Stimulated activated CD8-positive, alpha-beta memory T cell treated with anti-CD3 and anti-CD28 coated beads, Interleukin-7, amount 100 ng/mL, for 24 hours (primary cell): ENCODE measurements around the gene PPP2R5A.
"Not testable (repeated sequence)": the region's sequence is repeated elsewhere in the genome, so short reads cannot be mapped to it uniquely, and the experiment has no call there.

Experiments used
- DNase-seq: peaks from one replicate; pipeline ENCODE4 v3.0.0-alpha.2; 2020; ENCODE audit warnings: low read depth

The PPP2R5A gene

DNA sequence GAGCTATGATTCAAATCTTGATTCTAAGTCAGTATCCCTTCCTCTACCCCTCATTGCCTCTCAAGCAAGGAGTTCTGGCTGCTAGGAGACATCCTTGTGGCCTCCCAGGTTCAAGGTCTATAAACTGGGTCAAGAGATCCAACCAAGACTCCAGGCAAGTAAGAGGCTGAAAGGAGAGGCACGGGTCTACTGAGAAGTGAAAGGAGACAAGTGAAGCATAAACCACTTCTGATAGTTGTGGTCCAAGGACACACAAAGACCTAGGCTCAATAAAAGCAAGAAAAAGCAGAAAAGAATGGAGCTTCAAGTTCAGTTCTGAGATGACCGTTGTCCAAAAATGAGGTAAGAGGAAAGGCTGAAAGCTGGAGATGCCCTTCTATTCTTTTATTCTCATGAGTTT lies 17.8 kb upstream of the PPP2R5A start:
- DNase-seq = no peak

DNA sequence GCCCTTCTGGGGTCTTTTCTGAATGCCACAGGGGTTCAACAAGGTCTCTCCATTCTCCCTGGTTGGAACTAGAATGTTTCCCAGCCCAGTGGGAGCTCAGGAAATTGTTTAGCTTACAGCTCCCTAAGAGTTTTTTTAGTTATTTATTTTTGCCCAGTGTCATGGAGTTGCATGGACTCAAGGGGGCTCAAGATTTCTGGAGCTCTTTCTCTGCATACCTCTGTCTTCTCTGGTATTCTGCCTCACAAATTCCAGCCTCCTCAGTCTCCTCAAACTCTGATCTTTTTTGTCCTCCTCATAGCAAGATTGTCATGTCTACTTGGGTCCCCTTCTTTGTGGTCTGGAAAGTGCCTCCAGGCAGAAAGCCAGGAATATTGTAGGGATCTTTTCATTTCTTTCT lies 15.9 kb upstream of the PPP2R5A start:
- no peak for DNase-seq

DNA sequence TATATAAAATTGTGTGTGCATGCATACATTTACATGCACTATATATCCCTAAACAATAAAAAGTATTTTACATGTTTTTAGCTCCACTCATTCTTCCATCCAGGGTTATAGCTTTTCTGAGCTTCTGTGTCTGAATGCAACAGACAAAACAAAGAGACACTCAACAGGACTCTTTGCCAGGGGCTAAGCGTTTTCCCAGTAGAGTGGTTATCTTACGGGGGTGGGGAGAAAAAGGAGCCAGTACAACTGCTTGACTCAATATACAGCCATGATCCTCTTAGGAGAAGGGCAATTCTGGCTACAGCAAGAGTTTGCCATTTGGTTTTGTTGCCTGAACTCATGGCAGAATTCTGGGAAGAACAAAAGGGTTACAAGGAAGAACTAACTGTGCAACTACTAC lies 14.6 kb upstream of the PPP2R5A start:
- DNase-seq = no peak

DNA sequence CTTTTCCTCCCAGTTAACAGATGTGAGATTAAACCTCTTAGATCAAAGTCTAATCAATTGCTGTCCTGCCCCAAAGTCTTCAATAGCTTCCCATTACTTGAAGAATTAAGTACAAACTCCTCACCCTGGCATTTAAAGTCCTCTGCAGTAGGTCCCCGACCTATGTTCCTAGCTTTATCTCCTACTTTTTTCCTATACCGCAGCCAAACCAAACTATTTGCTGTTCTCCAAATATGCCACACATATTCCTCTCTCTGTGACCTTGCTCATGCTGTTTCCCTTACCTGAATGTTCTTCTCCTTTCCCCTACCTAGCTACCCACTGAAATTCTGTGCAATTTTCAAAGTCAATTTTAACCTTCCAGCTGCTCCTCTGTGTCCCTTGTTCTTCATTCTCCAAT lies 14.0 kb upstream of the PPP2R5A start:
- no peak for DNase-seq

DNA sequence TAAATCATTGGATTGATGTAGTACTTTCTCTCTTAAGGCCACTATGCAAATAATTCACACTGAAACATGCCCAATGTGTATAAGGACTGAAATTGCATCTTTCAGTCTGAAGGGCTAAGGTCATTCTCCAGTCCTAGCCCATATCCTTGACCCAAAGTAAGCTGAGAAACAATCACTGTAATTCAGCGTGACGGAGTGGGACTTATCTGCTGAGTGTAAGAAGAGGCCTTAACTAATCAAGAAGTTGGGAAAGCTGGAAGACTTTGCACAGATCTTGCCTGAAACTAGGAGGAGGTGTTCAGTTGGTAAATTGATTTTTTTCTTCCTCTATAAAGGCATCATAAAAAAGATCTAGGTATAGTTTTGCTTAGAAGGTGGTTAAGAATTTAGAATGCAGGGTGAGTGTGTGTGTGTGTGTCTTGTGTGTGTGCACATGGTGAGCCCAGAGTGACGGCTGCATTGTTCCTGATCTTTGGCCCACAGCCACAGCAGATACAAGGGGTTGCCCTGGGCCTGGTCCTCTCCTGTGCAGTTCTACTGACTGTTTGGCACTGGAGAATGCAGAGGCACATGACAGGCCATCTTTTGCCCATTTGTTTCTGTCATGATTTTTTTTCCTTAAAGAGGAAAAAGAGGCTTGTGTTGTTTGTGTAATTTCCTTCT lies 13.3 kb upstream of the PPP2R5A start:
- DNase-seq = no peak

DNA sequence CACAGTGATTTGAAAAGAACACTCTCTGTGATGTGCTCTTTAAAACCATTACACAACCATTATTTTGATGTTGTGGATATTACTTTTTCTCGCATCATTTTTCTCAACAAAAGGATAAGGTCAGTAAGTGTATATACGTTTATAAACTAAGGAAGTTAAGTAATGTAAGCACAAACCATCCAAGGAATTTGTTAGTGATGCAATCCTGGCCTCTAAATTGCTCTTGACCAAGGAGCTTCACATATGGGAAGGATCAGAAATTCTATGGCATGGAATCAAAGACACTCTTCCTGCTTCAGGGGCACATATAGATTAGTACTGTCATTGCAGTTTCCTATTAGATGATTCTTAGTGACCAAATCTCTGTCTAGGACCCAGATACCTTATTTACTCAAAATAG lies 3.6 kb upstream of the PPP2R5A start:
- no peak for DNase-seq

DNA sequence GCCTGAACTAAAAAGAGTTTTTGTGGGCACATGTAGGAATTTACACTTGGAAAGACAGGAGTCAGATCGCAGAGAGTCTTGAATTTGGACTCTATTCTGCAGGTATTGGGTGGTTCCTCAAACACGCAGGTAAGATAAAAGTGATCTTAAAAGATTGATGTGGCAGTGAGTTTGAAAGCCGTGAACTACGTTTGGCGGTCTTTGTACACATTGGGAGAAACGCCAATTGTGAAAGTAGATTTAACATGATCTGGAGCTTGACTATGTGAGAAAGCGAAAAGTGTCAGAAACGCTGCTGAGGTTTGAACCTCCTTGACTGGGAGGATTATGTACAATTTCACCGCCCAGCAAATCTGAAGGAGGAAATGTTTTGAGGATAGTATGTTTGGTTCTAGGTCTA lies 1.5 kb upstream of the PPP2R5A start:
- no peak for DNase-seq

DNA sequence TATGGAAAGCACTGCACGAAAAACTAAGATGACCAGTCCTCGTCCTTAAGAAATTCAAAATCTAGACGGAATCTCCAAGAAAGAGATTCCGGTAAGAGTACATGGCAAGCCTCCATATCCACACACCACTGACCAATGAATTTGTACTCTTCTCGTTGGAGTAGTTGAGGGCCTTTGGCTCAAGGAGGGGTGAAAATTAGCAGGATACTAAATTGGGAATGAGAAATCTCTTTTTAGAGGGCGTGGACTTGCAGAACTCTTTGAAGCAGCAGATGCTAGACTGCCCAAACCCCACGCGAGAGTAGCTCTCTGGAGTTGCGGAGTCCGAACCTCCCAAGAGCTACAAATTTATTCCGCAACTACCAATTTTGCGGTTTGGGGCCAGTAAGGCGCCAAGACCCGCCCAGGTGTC lies 872 bp upstream of the PPP2R5A start:
- no peak for DNase-seq

DNA sequence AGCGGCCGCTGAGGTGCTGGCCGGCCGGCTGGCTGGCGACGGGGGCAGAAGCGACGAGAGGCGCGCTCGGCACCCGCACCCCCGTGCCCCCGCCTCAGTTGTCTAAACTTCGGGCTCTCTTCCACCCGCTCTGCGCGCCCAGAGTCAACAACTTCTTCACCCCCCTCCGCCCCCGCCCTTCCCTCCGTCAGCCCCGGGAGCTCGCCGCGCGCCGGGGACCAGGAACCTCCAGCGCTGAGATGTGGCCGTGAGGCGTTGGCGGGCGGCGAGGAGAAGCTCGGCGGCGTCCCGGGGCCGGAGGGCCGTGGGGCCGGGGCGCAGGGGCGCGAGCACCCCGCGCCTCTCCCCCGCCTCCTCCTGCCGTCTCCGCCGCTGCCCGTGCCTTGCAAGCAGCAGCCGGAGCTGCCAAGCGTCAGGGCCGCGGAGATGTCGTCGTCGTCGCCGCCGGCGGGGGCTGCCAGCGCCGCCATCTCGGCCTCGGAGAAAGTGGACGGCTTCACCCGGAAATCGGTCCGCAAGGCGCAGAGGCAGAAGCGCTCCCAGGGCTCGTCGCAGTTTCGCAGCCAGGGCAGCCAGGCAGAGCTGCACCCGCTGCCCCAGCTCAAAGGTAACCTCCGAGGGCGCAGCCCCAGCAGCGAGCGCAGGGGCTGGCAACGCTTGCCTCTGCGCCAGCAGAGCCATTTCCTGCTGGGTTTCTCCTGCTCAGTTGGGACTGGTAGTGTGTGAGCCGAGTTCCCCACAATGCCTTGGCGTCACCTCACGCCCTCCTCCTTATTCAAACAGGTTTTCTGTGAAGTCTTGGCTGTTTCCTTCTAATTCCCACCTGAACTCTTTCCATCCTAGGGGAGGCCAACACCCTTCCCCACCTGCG lies 710 bp downstream of the PPP2R5A start:
- DNase-seq = peak; percentile 38

DNA sequence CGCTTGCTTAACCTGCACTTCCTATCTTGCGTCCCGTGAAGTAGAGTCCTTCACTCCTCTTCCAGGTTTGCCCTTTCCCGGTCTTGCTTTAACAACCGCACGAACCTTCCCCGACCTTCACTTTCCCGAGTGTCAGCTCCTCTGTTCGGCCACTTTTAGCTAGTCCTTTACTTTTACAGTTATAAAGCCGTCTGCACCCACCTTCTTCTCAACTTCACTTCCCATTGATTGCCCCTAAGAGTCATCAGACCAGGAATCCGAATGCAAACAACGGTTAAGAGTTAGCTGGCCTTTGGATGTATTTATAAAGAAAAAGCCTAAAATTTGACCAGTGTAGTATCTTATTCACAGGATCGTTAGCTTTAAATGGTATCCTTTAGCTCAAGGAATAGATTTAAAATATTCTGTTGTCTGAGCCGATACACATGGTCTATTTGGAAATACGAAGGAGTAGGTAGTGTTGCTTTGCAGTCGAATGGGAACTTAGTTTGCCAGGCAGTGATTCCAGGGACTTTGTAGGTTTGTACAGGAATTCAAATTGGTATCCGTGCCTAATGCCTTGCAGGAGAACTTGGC lies 1.4 kb downstream of the PPP2R5A start:
- DNase-seq = no peak

DNA sequence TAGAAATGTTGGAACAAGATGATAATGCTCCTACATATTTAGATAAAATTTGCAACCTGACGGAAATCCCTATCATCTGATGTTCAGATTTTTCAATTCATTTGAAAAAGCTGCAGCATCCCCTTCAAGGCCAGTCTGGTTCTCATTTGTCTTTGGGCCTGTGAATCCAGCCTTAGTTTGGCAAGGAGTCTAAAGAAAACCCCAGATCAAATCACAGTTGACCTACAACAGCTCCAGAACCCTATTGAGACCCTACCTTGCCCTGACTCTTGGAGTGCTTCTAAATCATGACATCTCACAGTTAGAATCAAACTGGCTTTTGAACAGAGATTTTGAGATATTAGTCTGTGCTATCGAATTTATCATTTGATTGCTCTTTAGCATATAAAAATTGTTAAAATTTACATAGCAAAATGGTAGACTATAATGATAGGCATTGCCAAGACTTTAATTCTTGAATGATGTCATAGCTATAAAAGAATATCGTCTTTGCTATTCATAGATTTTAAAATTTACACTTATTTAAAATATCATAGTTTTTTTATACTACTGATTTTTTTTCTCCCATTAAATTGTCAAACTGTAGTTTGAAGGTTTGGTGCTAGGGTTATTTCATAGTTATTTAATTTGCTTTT lies 2.2 kb downstream of the PPP2R5A start:
- DNase-seq = no peak

DNA sequence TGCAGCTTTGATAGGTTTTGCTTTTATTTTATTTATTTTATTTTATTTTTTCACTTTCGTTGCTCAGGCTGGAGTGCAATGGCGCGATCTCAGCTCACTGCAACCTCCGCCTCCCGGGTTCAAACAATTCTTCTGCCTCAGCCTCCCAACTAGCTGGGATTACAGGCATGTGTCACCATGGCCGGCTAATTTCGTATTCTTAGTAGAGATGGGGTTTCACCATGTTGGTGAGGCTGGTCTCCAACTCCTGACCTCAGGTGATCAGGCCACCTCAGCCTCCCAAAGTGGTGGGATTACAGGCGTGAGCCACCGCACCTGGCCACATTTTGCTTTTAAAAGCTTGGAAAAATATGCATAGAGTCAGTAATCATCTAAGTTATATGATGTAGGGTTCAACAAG lies 2.8 kb downstream of the PPP2R5A start:
- DNase-seq = not testable (repeated sequence)

DNA sequence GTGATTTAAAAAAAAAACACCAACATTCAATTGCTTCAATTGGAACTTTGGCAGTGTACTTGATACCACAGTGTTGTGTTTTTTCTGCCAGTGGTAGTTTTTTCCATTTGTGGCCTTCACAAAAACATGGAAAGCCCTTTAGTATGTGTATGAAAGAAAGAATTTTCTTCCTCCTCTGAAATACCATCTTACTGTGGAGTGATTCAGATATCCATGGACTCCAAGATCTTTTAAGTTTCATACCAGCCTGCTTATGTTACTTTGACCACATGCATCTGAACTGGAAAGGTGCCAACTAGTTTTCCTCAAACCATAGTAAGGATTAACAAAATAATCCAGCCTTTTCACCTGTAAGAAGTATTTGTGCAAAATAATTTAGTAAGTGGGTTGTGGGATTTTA lies 3.4 kb downstream of the PPP2R5A start:
- DNase-seq = no peak

DNA sequence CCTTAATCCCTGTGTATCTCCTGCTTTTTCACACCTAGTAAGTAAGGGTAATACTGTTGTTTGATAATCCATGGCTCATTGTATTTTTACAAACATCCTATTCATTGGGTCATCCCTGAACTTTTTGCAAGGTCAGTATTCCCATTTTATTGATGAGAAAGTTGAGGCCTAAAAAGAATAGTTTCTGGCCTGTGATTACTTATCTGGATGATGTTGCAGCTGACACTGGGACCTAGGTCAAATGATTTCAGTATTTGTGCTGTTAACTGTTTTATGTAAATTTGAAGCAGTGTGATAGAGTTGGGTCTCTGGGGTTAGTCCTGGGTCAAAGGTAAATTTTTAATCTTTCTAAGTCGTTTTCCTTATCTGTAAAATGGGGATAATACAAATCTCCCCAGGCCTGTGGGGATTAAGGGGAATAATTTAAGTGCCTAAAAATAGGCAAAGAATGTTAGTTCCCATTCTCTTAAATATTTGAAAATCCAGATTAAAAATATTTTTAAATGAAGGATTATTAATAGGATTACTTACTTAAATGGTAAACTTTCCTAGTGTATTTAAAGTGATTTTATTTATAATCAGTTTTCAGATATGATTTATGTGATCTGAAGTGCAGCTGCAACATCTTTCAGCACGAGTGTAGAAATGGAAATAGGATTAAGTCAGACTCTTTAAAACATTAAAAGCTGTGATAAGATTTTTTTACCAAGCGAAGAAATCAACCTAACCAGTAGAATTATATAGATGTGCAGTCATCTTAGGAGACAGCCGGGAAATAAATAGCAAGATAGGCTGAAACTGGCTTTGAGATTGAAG lies 4.3 kb downstream of the PPP2R5A start:
- DNase-seq = no peak

DNA sequence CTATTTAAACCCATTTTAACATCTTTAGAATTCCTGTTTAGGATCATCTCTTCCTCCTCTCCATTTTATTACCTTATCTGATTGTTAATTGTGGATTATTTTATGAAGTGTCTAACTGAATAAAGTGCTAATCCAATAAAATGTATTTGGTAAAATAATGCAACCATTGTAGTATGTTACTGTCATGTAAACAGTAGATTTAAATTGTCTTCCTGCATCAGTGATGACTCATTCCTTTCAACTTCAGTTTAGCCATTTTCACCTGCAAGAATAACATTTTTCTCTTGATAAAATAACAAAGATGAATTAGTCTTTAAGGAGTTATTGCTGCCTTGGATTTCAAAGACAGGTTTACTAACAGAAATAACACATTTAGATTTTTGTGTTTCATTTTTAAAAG lies 5.4 kb downstream of the PPP2R5A start:
- no peak for DNase-seq

DNA sequence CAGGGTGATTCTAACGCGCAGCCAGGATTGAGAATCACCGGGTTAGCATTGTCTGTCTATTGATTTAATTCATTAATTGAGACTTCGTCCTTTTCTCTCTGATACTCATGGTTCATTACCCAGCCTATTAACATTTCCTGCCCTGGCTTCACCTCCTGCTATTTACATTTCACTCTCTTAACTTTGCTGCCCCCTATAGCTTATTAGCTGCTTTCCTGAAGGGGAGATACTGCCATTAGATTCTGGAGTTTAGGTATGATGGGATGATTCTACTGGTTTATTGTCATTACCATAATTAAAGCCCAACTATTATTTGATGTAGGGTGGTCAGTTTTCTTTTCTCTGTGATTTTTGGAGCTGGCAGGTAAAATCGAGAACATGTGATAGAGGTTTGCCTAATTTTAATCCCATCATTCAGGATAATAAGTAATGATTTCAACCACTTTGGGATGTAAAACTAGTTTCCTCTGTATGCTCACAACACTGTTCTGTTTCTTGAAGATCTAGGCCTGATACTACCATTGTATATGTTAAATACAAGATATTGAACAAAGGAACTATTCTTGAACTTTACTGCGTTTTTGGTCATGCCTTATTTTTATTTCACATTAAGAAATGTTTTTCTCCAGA lies 6.4 kb downstream of the PPP2R5A start:
- DNase-seq = no peak

DNA sequence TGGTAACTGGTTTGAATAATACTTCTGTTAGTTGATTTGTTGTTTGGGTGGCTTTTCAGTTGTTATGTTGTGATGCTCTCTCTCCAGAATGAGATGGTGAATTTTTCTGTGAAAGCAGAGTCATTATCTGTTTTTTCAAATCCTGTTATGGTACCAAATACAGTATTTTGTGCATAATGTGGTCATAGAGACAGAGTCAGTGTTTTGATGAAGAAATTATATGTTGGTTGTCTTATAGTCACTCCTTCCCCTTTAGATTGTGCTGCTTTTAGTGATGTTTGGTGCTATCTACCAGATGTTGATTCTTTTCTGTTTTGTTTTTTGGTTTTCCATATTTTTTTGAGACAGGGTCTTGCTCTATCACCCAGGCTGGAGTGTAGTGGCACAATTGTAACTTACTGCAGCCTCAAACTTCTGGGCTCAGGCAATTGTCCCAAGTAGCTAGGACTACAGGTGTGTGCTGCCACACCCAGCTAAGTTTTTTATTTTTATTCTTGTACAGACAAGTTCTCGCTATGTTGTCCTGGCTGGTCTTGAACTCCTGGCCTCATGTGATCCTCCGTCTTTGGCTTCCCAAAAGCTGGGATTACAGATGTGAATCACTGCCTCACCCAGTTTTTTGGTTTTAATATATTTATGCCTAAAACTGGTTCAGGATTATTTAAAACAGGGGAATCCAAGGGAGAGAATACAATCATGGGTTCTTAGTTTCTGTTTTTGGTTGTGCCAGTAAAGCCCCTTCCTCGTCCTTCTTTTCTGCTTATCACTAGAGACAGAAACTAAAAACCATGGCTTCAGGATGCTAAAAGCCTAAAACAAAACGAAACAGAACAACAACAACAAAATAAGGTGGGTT lies 7.3 kb downstream of the PPP2R5A start:
- no peak for DNase-seq

DNA sequence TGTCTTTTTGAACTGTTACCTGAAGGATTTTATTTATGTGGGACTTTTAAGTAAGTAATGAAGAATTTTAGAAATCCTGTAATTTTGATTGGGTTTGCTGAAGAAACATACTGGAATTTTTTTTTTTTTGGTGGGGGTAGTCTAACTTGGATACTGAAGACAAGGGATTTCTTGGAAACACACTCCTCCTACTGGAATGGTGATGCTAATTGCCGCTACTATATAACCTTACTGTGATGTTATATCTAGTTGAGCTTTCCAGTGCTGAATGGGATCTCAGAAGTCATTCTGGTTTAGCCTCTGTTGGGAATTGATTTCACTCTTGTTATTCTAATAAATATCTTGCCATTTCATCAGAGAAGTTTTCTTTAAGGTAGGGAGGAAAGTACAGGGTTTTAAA lies 8.4 kb downstream of the PPP2R5A start:
- no peak for DNase-seq

DNA sequence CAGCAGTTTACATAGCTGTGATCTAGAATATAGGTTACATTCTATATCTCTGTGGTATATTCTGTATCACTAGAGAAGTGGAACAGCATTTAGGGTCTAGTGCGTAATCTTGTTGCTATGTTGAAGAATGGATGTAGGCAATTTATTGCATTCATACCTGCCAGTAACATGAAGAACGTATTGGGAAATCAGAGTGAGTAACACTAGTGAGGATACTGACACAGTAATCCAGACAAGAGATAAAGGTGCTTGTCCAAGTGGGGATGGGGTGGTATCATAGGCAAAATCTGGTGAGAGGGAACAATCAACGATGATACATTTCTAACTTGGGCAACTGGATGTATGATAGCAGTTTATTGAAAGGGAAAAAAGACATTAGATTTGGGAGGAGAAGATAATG lies 9.8 kb downstream of the PPP2R5A start:
- DNase-seq = no peak

DNA sequence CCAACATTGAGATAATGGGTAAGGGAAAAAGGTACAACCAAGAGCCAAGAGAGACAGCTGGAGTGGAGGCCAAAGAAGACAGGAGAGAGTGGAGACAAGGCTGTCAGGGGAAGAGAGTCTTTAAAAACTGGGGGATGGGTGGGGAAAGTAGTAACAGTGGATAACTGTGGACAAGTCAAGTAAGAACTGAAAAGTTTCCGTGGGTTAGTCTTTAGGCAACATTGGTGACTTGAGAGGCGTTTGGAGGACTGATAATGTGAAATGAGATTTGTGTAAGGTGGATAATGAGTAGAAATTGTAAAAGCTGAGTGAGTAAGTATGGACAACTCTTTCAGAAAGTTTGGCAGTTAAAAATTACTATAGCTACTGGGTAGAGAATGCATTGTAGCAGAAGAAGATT lies 10.4 kb downstream of the PPP2R5A start:
- DNase-seq = no peak

DNA sequence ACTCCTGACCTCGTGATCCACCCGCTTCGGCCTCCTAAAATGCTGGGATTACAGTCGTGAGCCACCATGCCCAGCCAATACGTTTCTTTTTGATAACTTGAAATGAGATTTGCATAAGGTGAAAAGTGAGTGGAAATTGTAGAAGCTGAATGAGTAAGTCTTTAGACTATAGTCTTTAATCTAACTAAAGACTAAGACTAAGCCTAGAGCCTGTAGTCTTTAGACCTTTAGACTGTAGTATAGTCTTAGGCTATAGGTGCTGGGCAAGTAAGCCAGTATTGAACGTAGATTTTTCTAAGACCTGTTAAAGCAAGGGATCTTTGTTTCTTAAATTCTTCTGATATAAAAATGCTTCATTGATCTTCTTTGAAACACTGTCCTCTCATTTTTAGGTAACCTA lies 12.1 kb downstream of the PPP2R5A start:
- no peak for DNase-seq
